HEK293T (cell line): Measurements from ENCODE around the gene AUNIP.

Experiments used
- ARNT ChIP-seq: fragments of 450-650 bp; IDR thresholded peaks from 2 replicates; pipeline ENCODE4 v1.6.1; 2017; ENCODE audit warnings: mild to moderate bottlenecking
- BHLHE40 ChIP-seq: fragments of 450-650 bp; IDR thresholded peaks from 2 replicates; pipeline ENCODE4 v1.6.1; 2016; ENCODE audit warnings: mild to moderate bottlenecking, moderate library complexity, borderline replicate concordance
- ELF4 ChIP-seq: fragments of 450-650 bp; IDR thresholded peaks from 2 replicates; pipeline ENCODE4 v1.6.1; 2017; ENCODE audit warnings: antibody characterized with exemption
- FOXA1 ChIP-seq: fragments of 450-650 bp; IDR thresholded peaks from 2 replicates; pipeline ENCODE4 v1.6.1; 2016; ENCODE audit warnings: mild to moderate bottlenecking
- FOXK2 ChIP-seq: fragments of 450-650 bp; IDR thresholded peaks from 2 replicates; pipeline ENCODE4 v1.6.1; 2016; ENCODE audit warnings: mild to moderate bottlenecking
- FOXM1 ChIP-seq: fragments of 450-650 bp; IDR thresholded peaks from 2 replicates; pipeline ENCODE4 v1.6.1; 2017; ENCODE audit warnings: mild to moderate bottlenecking, borderline replicate concordance
- HDGF ChIP-seq: fragments of 450-650 bp; IDR thresholded peaks from 2 replicates; pipeline ENCODE4 v1.6.1; 2017; ENCODE audit warnings: antibody characterized with exemption, borderline replicate concordance
- L3MBTL2 ChIP-seq: fragments of 450-650 bp; conservative IDR thresholded peaks from 2 replicates; pipeline ENCODE4 v1.6.1; 2016; ENCODE audit warnings: mild to moderate bottlenecking
- LEF1 ChIP-seq: fragments of 450-650 bp; IDR thresholded peaks from 2 replicates; pipeline ENCODE4 v1.6.1; 2017; ENCODE audit warnings: mild to moderate bottlenecking, borderline replicate concordance
- NFRKB ChIP-seq: fragments of 450-650 bp; IDR thresholded peaks from 2 replicates; pipeline ENCODE4 v1.6.1; 2016; ENCODE audit warnings: mild to moderate bottlenecking, moderate library complexity
- SP1 ChIP-seq: fragments of 450-650 bp; IDR thresholded peaks from 2 replicates; pipeline ENCODE4 v1.6.1; 2017
- SUZ12 ChIP-seq: fragments of 450-650 bp; IDR thresholded peaks from 2 replicates; pipeline ENCODE4 v1.6.1; 2016; ENCODE audit warnings: mild to moderate bottlenecking
- TARDBP ChIP-seq: fragments of 450-650 bp; IDR thresholded peaks from 2 replicates; pipeline ENCODE4 v1.6.1; 2016
- ZNF384 ChIP-seq: fragments of 450-650 bp; IDR thresholded peaks from 2 replicates; pipeline ENCODE4 v1.6.1; 2016

DNA sequence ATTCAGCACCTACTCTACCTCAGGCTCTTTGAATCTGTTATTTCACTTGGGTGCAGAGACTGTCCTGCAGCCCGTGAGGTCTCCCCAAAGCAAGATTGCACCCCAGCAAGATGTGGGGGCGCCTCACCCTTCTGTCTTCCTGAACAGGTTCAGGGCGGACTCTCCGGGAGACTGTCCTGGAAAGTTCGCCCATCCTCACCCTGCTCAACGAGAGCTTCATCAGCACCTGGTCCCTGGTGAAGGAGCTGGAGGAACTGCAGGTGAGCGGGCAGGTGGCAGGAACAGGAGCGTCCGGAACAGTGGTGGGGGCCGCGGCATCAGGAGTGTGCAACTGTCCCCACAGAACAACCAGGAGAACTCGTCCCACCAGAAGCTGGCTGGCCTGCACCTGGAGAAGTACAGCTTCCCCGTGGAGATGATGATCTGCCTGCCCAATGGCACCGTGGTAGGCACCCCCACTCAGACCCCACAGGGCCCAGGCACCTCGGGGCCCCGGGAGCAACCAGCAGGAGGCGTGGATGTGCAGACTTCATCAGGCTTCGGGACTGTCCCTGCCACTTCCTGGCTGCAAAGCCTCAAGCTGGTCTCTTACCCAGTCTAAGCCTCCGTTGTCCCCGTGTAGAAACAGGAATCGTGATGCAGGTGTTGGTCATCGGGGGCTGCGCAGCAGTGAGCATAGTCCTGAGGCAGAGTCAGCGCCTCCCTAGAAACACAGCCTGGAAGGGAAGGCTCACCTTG, 45.4 kb downstream of the AUNIP start:
- TF ChIP-seq SP1, result no peak
- TF ChIP-seq FOXK2, result no peak
- TF ChIP-seq HDGF, result no peak
- no peak for TF ChIP-seq ELF4
- no peak for TF ChIP-seq L3MBTL2
- TF ChIP-seq SUZ12, result no peak
- no peak for TF ChIP-seq FOXA1
- TF ChIP-seq ARNT, result no peak
- no peak for TF ChIP-seq LEF1
- no peak for TF ChIP-seq FOXM1
- no peak for TF ChIP-seq ZNF384
- no peak for TF ChIP-seq NFRKB
- TF ChIP-seq TARDBP, result no peak
- no peak for TF ChIP-seq BHLHE40
